HG03571 (cell line): ENCODE measurements around the gene PIEZO2.

ENCODE experiments used
- ATAC-seq: cut with Tn5 transposase; IDR thresholded peaks from one replicate; pipeline ENCODE4 v1.9.1; 2021; ENCODE audit not compliant: unreplicated experiment

The PIEZO2 gene

DNA sequence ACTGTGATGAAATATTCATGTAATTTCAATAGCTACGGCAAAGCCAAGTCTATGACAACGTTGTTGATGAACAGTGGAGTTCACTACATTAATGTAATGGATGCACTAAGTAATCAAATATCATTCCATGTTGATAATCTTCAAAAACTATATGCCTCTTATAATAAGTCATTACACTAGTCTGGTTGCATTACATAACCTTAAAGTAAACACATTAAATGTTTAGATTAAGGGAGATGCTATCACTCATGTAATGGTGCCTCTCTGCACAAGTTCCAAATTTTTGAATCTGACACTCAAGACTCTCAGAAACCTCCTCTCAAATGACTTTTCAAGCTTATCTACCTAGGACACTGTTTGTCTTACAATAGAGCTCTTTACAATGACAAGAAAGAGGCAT lies 35.4 kb downstream of the PIEZO2 start:
- no peak for ATAC-seq

DNA sequence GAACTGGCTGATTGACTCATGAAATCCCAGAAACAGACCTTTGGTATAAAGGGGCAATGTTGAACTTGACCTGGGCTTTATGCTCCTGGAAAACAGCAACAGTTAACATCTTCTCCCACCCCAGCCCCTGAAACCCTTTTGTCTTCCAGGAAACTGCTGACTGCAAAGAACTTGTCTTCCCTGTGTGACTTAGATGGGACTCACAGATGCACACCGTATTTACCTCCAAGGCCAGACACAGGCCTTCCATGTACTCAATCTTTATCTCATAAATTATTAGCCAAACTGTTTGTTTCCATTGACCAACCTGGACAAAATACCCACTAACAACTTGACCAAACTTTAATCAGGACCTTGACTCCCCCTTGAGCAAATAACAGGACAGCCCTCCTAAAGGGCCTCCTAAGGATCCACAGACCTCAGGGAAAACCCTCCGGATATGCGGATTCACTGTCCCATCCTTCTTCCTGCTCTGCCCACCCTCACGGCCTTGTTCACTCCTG lies 36.3 kb downstream of the PIEZO2 start:
- ATAC-seq = no peak

DNA sequence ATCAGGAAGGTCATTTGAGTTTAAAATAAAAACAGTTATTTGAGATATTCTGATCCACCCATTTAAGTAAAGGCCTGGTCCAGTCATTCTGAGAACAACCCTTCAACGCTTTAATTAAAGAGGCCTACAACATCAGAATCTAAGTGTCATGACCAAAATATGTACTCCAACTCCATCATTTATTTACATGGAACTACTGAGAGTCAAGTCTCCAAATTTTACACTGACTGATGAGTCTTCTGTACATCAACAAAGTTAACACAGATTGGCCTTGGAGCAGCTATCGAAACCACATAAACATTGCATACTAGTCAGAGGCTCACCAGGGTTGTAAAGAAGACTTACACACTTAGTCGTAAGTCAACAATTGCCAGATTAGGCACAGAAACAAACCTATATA lies 37.1 kb downstream of the PIEZO2 start:
- ATAC-seq = no peak

DNA sequence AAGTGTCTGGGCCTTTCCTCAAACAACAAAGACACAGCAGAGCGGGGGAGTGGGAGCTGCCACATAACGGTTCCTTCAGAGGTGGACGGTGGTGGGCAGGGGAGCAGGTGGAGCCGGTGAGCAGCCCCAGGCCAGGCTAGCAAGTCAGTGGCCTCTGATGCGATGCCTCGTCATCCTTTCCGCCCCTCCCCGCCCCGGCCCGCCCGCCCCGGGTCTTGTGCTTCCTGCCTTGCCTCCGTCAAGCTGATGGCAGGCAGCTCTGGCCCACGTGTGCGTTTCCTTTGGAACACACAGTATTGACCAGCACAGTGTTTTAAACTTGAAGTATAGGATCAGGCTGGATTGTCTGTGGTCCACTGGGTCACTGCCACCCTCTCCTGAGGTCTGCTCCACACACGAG lies 38.9 kb downstream of the PIEZO2 start:
- ATAC-seq = no peak

DNA sequence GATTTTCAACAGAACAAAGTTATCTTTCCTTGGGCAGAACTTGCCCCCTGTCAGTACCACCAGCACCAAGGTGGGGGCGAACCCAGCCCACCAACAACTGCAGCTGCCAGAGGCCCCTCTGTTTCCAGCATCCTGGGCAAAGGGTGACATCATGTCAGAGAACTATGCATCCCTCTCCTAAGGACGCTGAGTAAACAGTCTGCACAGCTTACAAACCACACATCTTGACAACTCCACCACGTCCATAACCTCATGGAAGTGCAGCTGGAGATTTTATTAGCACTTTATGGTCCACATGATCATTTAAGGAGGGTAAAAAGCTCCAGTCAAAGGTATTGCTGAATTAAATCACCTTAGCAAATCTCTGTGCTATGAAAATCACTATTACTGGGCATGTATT lies 40.4 kb downstream of the PIEZO2 start:
- ATAC-seq = no peak

DNA sequence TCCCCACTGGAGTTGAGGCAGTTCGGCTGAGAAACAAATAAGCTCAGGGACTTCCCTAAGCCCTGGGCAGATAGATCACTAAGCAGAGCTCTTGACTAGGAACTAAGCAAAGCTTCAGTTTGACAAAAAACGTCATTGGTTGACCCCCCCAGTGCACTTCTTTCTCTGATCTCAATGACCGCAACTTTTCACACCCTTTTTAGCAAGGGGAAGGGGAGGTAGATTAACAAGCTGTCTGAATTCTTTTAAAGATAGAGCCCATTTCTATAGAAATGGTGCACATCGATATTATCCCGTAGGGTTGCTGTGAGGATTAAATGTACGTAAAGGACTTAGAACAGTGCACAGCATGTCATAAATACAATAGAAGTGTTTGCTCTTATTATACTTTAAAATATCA lies 42.5 kb downstream of the PIEZO2 start:
- no peak for ATAC-seq

DNA sequence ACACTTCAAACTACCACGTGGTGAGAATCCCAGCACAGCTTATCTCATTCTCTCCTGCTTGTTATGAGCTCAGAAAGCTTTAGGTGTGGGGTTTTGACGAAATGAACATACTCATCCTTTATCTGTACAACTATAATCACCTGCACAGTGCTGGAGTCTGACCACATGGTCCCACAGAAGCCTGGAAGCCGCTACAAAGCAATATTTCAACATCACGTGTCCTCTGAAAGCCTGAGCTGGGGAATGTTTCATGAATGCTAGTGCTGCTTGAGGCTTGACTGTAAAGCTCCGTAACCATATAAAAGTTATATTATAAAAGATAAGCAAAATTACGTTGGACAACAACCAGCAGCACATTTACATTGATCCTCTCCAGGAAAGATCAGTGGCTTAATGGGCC lies 43.9 kb downstream of the PIEZO2 start:
- ATAC-seq = no peak

DNA sequence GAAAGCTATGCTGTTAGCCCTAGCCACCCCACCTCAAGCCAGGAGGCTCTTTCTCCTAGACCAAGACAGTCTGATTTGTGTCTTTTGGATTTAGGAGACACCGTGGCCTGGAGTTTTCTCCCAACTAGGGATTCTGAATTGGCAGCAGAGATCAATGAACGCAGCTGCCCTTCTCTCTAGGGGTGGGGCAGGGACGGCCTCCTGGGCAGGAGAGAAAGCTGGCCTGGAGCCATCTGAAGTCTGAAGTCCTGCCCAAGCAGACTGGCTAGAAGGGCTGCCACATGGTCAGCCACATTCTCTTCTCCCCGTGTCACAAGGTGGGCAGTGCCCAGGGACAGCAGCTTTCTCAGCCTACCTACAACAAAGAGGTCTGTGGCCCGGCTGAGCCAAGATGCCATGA lies 45.1 kb downstream of the PIEZO2 start:
- no peak for ATAC-seq

DNA sequence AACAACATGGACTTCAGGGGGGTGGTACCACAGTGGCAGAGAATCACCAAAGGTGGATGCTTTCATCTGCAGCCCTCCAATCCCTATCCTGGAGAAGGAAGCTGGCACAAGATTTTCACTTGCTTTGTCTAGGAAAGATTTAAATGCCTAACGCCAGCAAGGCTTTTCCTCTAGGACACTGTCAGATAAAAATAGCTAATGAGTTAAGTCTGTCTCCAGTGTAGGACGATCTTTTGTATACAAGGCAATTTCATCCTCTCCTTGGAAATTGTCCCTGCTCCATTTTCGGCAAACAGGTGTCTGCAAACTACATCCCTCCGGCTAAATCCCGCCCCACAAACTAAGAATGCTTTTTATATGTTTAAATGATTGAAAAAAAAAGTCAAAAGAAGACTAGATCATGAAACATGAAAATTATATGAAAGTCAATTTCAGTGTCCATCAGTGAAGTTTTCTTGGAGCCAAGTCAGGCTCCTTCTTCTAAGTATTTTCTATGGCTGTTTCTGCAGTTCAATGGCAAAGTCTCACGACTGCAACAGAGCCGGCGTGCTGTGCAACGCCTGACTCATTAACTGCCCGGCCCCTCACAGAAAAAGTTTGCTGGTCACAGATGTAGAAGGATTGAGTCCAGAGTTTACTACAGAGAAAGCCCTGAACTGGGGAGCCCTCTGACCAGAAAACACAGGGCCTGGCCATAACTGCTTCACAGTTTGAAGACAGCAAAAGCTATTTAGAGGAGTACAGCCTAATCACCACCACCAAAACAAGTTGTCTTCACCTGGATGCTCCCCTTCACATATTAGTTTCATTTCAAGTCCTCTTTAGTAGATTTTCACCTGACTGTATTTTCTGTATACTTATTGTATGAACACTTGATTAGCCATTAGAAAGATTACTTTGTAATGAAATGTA lies 52.3 kb downstream of the PIEZO2 start:
- ATAC-seq = no peak

DNA sequence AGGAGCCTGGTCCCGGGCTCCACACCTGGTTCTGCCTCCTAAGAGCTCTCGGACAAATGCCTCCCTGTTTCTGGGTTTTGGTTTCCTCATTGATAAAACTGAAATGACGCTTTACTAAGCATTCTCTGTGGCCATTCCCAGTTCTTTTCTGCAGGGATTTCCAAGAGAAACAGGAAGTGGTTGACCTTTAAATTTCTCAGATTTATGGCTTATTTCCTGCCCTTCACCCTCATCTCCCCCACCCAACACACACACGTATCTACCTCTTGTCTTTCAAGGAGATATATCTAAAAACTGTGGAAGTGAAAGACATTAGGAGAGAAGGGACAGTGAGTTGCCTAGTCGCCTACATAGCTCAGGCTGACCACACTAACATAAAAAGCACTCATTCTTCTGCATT lies 53.0 kb downstream of the PIEZO2 start:
- ATAC-seq = no peak

DNA sequence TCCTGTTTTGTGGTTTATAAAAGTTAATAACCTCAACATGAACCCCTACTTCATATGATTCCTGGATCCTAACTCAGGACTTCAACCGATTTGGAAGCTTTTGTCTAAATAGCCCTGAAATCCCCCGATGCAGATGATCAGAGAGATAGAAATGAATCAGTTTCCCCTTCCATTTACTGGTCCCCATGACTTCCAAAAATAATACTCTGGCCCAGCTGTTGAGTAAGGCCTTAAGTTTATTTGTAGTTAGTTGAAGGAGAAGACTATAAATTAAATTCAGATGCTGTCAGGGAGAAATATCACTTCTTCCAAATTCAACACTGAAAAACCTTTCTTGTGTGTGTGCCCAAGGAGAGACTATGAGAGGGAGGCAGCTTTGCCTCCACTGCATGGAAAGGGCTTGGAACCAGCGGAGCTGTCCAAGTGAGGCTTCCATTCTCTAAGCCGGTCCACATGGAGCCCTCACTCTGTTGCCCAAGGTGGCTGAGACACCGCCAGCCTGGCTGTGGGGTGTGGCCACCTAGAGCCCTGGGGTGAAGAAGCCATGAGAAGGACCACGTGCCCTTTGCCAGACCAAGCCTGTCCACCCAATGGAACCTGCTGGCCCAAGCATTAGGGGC lies 53.6 kb downstream of the PIEZO2 start:
- no peak for ATAC-seq

DNA sequence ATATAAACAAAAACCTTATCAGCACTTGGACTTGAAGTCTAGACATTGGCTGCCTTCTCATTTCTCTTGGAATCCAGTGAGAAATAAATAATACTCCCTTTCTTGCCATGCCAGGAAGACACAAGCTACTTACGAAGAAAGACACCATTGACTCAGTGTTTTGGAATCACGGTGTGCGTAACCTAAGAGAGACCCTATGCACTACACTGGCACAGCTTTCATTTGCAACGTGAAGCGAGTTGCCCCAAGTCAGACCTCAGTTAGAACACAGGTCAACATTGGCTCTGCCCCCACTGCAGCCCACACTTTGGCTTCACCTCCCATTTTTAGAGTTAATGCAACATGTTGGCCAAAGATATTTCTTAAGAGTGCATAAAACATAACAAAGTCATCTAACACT lies 54.2 kb downstream of the PIEZO2 start:
- no peak for ATAC-seq

DNA sequence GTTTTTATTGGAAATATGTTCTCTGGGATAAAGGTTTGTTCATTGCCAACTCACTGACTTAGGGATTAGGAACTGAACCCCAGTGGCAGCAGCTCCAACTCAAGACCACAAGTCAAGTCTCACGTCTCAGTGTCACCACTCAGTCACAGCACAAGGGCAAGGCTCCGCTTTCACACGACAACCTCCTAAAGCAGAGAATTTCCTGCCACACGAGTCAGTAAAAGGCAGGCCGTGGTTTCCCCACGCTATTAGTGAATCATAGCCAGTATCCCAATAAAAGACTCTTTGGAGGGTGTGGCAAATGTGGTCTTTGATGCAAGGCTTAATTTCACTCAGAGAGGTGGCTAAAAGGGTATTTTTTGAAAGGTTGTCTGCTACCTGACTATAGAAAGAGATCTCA lies 57.6 kb downstream of the PIEZO2 start:
- ATAC-seq = no peak

DNA sequence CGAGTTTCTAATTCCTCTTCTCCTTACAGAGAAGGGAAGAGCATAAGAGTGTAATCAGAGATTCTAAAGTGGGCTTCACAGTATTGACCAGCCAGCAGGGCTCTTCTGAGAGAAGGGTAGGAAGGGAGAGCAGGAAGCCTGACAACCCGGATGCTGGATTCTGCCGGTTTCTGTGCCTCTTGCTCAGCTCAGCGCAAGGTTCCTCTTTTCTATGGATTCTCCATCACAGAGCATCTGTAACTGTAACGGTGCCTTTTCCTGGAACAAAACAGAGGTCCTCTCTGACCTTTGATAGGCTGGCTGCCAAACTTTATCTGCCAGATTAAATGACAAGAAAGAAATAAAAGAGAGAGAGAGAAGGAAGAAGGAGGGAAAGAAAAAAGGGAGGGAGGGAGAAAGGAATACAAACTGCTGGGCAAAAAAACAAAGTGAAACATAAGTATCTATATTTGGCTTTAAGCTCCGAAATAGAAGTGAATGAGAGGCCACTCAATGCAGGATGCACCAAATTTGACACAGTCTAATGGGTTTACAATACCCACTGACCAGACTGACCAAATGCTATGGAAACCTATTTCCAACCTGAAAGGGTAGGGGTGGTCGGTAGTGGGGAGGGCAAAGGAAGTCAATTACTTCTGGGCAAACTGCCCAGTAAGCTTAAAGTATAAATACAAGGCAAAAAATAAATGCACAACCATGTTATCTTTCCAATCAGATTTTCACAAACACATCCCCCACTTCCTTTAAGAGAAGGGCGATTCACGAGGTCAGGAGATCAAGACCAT lies 59.2 kb downstream of the PIEZO2 start:
- no peak for ATAC-seq

DNA sequence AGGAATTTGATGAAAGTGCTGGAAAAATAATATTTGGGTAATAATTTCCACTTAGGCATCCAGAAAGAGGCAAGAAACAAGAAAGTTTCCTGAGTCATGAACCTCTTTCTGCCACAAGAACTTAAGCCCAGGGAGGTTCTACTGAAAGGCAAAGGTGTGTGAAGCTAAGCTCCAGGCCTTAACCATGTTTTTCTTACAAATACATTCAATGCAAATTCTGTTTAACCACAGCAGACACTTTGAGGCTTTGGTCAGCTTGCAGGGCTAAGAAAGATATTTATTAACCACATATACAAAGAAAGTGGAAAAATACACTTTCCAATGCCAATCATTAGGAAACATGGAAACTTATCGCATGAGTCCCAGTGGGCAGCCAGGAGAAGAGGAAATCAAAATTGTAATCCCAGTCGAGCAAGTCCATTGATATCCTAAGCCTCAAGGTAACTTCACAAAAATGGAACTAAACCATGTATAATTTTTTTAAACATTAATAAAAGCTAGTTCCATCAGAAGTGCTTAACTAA lies 68.3 kb downstream of the PIEZO2 start:
- ATAC-seq = no peak

DNA sequence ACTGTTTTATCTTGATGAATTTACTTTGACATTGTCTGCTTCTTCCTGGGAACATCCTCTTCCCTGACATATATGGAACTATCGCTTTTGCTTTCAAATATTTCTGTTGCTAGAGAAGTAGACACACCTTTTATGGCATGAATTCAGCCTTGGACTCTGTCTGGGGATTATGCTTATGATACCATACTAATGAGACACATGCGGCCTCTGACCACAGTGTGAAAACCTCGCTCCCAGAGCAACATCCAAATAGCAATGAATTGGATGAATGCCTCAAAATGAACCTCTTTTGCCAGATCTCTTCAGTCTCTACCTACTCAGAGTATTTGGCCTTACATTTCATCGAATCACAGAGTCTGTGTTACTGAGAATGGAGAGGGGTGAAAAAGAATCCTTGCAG lies 70.9 kb downstream of the PIEZO2 start:
- no peak for ATAC-seq

DNA sequence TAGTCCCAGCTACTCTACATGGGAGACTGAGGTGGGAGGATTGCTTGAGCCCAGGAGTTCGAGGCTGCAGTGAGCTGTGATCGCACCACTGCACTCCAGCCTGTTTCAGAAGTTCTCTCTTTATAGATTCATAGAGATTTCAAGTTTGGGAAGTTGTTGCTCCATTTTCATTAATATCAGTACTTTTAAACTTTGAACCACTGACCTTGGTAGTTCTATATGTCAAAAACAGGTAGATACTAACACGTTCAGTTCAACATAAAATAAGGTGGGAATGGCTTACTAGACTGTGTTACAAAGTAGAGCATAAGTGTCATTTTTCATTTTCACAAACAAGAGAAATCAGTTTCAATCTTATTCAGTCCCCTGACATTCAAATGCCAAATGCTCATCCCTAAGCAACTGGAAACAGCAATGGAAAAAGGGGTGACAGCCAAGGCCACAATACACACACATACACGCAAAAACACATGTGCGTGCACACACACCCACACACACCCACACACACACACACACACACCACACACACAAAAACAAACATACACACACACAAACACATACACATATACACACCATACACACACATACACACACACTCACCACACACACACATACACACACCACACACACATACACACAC lies 71.7 kb downstream of the PIEZO2 start:
- ATAC-seq = no peak

DNA sequence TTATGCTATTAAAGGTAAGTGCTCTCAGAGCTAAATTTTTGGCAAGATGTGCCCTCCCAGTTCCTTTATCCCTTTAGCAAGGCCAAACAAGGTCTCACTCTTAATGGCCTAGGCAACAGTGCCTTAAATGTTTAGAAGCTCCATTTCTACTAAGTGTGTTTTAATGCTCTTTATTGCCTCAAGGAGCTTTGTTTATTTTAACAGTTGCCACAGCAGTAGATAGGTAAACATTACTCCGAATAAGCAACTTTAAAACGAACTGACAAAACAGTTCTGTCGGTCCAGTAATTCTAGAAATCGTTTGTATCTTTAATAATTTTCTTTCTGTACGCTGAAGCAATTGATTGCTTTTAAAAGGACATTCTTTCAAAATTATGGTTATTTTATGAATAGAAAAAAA lies 74.5 kb downstream of the PIEZO2 start:
- ATAC-seq = no peak

DNA sequence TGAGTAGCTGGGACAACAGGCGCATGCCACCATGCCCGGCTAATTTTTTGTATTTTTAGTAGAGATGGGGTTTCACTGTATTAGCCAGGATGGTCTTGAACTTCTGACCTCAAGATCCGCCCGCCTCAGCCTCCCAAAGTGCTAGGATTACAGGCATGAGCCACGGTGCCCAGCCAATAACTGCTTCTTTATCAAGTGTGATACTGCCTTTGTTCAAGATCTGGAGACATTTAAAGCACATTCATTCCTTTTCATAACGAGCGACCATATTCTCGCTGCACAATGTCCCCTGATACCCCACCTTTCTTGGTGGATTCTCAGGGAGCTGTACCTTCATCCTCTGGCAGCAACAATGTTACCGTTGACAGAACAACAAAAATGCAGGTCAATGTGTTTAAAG lies 75.4 kb downstream of the PIEZO2 start:
- no peak for ATAC-seq

DNA sequence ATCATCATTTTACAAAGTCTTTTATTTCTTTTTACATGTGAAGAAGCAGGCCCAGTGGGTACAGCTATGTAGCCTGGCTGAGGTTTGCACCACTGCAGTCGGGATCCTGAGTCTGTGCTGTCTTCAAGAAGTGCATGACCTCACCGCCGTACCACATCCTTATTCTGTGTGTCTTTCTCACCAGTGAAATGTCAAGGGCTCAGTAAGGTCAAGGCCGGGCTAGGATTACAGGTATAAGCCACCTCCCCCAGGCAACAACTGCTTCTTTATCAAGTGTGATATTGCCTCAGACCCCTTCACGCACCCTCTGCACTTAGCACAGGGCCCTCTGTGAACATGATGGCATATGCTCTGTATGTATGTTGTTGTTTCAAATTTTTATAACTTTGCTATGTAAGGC lies 76.7 kb downstream of the PIEZO2 start:
- no peak for ATAC-seq

DNA sequence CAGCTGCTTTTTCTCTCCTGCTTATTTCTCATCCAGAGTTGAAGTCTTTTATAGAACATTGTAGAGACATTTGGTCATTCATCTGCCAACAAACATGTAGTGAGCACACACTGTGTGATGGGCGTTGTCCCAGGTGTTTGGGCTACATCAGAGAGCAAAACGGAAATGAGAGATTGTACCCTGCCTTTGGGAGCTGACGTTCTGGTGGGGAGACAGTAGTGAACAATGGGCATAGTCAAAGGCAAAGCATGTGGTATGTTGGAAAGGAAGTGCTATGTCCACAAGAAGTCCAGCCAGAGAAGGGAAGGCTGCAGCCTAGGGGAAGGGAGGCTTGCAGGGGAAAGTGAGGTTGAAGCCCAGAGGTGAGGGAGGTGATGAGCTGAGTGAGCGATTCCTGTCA lies 78.1 kb downstream of the PIEZO2 start:
- ATAC-seq = no peak
